GM18907 (cell line): ENCODE data around the gene CGB8.
"Not testable (repeated sequence)": the region's sequence is repeated elsewhere in the genome, so short reads cannot be mapped to it uniquely, and the experiment has no call there.

Source experiments
- ATAC-seq: cut with Tn5 transposase; IDR thresholded peaks from one replicate; pipeline ENCODE4 v1.9.1; 2021; ENCODE audit warnings: mild to moderate bottlenecking, moderate library complexity; ENCODE audit not compliant: unreplicated experiment

CGB8 gene

GRCh38 chr19:49049011-49049410 is at the start of gene CGB8:
TSS of gene CGB8 (minus strand) at chr19:49049111. CDS start at chr19:49048739, 372 bp downstream.
- ATAC-seq: not testable (repeated sequence)

- no peak for ATAC-seq
These were observed 48.8 kb upstream of the CGB8 start for GRCh38 chr19:49097453-49098288.

GRCh38 chr19:49094505-49095482 is 45.9 kb upstream of the CGB8 start:
- no peak for ATAC-seq

GRCh38 chr19:49092686-49093085 is 43.8 kb upstream of the CGB8 start:
- ATAC-seq: no peak

DNA sequence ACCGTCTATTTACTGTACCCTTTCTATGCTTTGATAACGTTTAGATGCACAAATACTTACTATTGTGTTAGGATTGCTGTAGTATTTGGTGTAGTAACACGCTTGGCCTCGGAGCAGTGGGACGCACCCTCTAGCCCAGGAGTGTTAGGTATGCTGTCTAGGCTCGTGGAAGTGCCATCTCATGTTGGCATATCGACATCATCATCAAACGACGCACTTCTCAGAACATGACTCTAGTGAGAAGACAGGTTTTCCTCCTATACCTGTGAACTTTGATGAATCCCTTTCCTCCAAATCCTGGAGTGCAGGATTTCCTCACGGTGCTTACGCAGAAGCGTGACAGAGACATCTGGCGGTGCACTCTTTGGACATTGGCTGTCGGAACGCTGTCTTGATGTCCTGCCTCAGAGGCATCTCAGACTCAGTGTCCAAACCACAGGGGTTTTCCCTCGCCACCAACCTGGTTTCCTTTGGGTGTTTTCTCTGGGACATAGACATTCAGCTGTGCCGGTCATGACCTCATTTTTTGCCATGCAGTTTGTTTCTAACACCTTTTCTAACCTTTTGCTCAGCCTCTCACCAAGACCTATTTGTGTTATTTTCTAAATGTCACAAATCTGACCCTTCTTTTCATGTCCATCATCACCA is 42.6 kb upstream of the CGB8 start:
- ATAC-seq: no peak

- ATAC-seq: no peak
These were observed 37.4 kb upstream of the CGB8 start for GRCh38 chr19:49086296-49086695.

DNA sequence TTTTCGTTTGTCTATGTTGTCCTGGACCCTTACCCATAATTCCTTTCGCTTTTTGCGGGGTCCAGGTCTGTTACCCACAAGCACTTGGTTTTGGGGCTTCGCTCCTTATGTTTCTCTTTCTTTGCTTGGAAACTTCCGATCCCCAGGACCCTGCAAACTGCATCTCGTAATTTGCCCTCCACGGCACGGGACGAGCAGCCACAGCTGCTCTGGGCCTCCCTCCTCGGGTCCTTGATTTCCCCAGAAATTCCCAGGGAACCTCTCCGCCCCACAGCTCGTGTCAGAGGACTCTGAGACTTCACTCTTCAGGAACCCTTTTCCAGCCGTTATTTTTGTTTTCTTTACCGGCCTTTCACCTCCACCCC is 36.9 kb upstream of the CGB8 start:
- ATAC-seq: no peak

DNA sequence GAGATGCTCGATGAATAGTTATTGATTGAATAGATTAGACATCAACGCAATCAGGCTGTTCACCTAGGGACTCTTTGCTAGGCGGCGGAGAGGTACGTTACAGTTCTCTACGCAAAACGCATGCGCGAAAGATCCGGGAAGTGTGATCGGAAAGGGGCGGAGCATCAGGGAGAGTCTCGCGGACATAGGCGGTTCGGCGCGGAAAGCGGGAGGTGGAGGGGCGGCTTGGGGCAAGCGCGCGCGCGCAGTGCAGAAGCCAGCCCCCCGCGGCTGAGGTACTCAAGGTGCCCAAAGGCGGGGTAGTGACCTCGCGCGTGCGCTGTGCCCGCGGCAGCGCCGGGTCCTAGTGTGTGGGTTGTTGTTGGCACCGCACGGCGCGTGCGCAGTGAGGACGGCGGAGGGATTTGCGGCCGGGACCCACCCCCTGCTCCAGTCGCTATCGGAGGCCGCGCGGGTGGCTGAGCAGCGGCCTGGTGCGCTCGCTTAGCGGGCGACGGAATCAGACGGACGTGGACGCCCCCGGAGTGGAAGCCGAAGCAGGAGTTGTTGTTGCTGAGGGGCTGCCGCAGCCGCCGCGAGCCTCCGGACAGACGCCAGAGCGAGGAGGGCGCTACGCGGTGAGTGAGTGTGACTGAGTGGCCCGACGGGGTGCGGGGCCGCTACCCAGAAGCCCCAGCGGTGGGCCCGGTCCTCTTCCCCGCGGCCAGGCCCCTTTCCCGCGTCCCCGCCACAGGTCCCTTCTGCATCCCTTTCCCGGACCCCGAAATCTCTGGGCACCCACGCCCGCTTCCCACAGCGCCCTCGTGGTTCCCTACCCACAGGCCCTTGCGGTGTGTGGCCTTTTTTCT is 36.3 kb upstream of the CGB8 start, which contains the start of gene SNRNP70:
Gene SNRNP70 (plus strand): TSS at position 432 of the 848 bp plus-strand sequence. CDS start 964 bp downstream, outside the sequence.
- peak; percentile 80 for ATAC-seq

GRCh38 chr19:49084206-49085019 is 35.5 kb upstream of the CGB8 start:
- no peak for ATAC-seq

- ATAC-seq: no peak
These were observed 32.4 kb upstream of the CGB8 start for GRCh38 chr19:49081273-49081672.

DNA sequence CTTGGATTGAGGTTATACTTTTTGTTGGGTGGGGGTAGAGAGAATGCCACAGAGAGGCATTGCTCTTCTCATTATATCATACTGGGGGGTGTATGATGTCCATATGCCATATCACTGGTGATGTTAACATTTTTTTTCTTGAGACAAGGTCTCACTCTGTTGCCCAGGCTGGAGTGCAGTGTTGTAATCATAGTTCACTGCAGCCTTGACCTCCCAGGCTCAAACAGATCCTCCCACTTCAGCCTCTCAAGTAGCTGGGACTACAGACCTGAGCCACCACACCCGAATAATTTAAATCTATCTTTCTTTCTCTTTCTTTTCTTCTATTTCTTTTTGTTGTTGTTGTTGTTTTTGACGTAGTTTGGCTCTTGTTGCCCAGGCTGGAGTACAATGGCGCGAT is 31.5 kb upstream of the CGB8 start:
- no peak for ATAC-seq

DNA sequence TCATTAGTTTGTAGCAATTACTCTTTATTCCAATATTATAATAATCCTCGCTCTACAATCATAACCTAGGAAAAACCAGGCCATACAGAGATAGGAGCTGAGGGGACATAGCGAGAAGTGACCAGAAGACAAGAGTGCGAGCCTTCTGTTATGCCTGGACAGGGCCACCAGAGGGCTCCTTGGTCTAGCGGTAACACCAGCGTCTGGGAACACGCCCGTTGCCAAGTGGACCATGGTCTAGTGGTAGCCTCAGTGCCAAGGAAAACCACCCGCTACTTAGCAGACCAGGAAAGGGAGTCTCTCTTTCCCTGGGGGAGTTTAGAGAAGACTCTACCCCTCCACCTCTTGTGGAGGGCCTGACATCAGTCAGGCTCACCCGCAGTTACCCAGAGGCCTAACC is 26.0 kb upstream of the CGB8 start:
- ATAC-seq: not testable (repeated sequence)

DNA sequence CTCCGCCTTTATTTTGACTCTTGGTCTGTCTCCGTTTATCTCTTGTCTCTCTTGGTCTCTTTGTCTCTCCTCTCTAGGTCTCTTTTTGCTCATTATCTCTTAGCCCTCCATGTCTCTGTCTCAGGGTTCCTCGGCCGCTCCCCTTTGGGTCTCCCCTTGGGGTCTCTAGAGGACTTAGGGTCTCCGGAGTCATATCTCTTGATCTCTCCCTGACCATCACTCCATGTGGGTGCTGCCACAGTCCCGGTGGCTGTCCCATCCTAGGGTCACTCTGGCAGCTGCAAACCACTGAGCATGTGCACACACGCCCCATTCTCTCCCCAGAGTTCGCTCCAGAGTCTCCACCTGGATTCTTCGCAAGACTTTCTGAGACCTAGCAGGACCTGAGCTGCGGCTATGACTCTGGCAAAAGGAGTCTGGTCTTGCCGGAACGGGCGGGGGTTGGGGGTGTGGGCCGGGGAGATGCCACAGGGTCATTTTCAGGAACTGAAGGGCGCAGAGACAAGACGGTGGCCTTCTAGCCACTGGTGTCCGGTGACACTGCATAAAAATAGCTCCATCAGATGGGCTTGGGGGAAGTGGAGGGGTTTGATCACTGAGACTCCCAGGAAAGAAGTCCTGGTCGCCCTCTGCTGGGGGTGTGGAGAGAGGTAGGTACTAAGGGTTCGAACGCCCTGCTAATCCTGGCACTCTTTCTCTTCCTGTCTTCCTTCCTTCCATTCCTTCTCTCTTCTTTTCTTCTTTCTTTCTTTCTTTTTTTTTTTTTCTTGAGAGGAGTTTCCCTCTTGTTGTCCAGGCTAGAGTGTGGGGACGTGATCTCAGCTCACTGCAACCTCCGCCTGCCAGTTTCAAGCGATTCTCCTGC is 24.8 kb upstream of the CGB8 start:
- no peak for ATAC-seq

DNA sequence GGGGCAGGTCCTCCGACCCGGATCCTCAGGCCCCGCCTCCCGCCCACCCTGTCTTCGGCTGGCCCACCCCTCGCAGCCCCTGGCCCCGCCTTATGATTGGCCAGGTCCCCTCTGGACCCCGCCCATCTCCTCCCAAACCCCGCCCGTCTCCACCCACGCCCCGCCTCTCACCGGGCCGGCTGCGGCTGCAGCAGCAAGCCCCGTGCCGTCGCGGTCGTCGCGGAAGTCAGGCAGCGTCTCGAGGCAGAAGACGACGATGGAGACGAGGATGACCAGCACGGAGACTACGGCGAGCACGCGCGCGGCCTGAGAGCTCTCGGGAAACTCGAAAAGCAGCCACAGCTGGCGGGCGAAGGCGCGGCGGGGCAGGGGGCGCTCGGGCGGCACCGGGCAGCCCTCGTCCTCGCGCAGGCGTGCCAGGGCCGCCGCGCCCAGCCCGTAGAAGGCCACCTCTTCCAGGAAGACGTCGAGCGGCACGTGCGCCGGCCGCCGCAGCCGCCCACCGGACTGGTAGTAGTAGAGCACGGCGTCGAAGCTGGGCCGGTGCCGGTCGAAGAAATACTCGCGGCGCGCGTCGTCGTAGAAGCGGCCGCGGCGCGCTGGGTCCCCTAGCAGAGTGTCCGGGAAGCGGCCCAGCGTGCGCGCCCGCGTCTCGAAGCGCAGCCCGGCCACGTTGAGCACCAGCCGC is 23.1 kb upstream of the CGB8 start:
- no peak for ATAC-seq

DNA sequence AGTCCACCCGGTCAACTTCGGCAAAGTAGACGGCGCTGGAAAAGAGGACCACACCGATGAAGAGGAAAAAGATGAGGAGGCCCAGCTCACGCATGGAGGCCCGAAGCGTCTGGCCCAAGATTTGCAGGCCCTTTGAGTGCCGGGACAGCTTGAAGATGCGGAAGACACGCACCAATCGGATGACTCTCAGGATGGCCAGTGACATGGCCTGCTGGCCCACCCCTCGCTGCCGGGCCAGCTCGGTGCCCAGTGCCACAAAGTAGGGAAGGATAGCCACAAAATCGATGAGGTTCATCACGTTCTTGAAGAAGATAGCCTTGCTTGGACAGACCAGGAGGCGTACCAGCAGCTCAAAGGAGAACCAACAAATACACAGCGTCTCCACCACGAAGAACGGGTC is 21.5 kb upstream of the CGB8 start:
- ATAC-seq: no peak

GRCh38 chr19:49069026-49069425 is 20.1 kb upstream of the CGB8 start:
- ATAC-seq: no peak

DNA sequence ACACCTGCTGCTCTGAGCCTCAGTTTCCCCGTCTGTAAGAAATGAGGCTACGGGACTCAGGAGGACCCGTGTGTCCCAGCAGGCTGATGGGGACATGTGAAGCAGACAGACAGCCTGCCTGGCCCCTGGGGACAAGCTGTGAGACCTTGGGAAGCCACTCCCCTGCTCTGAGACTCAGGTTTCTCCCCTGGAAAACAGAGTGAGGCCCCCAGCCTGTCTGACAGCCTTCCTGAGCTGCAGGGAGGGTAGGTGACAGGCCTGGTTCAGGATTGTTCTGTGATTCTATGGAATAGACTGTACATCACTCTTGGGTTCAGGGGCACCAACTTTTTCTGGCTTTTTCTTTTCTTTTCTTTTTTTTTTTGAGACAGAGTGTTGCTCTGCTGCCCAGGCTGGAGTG is 18.6 kb upstream of the CGB8 start:
- no peak for ATAC-seq
